Measurements from ENCODE around the gene LDLRAD3. TPM values are rescaled to one million over a fixed set of nuclear protein-coding genes. Genes with fewer than 3 reads are reported as not detected.
A peak's percentile ranks its signal among the peaks of the same experiment; 100 is the strongest.

Gene LDLRAD3
- polyA plus RNA-seq, 1 donor (not counting 4 experiments of a cell fraction or from before 2014, with no cell fraction given) = 13.1 TPM

DNA sequence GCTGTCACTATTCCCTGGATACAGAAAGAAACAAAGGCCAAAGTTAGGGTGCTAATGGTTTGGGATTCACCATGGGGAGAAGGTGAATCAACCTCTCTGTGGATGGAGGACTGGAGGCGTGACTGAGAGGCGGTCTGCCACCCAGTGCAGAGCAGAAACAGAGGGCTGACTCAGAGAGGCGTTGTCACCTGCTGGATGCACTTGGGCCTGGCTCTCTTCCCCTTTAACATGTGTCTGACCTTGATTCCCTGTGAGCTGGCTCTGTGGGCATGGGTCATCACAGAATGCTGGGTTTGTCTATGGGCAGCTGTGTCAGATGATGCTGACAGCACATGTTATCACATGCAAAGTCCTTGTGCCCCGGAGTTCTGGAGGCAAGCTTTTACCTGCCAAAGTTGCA lies 75.9 kb downstream of the LDLRAD3 start:
- Histone ChIP-seq H3K9ac (ENCODE audit: control insufficient read depth, extremely low read depth, insufficient read depth, low read length) (no peak overlapping the region), H2AFZ (ENCODE audit: control insufficient read depth, low read length) (no peak overlapping the region), H3K27ac (ENCODE audit: control insufficient read depth, insufficient read depth, low read length) (peak overlapping the region; percentile 29), H3K9me1 (ENCODE audit: control insufficient read depth, extremely low read depth, insufficient read depth, low read length) (no peaks in the 10 kb centered on the region), H3K4me3 (ENCODE audit: control insufficient read depth in 2 of 3, extremely low read depth in 1 of 3, insufficient read depth in 2 of 3, low read depth in 1 of 3, low read length in 3 of 3) (no peak overlapping the region), H4K20me1 (ENCODE audit: control insufficient read depth, extremely low read depth, insufficient read depth, low read length) (no peaks in the 10 kb centered on the region), H3K79me2 (ENCODE audit: control insufficient read depth, insufficient read depth, low read length) (peaks cover 12% of the 10 kb centered on the region), H3K4me2 (ENCODE audit: control insufficient read depth, extremely low read depth, insufficient read depth, low read depth, low read length) (peak overlapping the region; percentile 19), H3K9me3 (ENCODE audit: control insufficient read depth, low read depth, low read length) (no peaks in the 10 kb centered on the region), H3K36me3 (ENCODE audit: control insufficient read depth in 2 of 2, extremely low read depth in 1 of 2, insufficient read depth in 2 of 2, low read length in 2 of 2) (no peaks in the 10 kb centered on the region), H3K27me3 (ENCODE audit: control insufficient read depth, extremely low read depth, insufficient read depth, low read length) (no peaks in the 10 kb centered on the region), H3K4me1 (ENCODE audit: control insufficient read depth, extremely low read depth, insufficient read depth, low read length) (peaks cover 37% of the 10 kb centered on the region)
- peak; percentile 72 for DNase-seq (ENCODE audit: low read depth, low spot score)
- TF ChIP-seq, protein P1, sequence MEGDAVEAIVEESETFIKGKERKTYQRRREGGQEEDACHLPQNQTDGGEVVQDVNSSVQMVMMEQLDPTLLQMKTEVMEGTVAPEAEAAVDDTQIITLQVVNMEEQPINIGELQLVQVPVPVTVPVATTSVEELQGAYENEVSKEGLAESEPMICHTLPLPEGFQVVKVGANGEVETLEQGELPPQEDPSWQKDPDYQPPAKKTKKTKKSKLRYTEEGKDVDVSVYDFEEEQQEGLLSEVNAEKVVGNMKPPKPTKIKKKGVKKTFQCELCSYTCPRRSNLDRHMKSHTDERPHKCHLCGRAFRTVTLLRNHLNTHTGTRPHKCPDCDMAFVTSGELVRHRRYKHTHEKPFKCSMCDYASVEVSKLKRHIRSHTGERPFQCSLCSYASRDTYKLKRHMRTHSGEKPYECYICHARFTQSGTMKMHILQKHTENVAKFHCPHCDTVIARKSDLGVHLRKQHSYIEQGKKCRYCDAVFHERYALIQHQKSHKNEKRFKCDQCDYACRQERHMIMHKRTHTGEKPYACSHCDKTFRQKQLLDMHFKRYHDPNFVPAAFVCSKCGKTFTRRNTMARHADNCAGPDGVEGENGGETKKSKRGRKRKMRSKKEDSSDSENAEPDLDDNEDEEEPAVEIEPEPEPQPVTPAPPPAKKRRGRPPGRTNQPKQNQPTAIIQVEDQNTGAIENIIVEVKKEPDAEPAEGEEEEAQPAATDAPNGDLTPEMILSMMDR (optimal IDR thresholded peaks at IDR 0.05 in 1 of 3, IDR thresholded peaks at IDR 0.05 in 1 of 3, conservative IDR thresholded peaks at IDR 0.05 in 1 of 3; ENCODE audit: extremely low read depth in 1 of 3, insufficient read depth in 2 of 3, low read length in 3 of 3) = no peak
- TF ChIP-seq EZH2 (IDR thresholded peaks at IDR 0.05; ENCODE audit: low read length) = no peak
- dilution Hi-C loops (cut with MboI; ENCODE audit: extremely low pct_ligation_motif_present, low sequenced_read_pairs) = no loop called here
- peak; percentile 98 for FAIRE-seq

DNA sequence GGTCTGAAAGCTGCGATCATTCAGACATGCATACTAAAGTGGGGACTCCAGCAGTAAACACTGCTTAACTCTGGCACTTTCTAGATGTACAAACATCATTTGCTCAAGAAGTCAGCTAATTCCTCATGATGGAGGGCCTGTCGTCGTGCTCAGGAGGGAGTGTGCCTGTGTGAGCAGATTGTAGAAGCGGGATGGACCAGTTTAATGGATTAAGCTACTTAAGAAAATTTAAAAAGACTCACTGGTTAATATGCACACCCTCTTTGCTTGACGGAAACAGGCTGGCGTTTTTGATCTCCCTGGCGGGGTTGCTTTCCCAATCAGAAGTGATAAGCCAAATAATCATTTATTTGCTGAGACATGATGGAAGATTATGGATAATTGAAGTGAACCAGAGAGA lies 79.0 kb downstream of the LDLRAD3 start:
- no peak for DNase-seq (ENCODE audit: low read depth, low spot score)
- peaks cover 14% of the 10 kb centered on the region for H3K79me2 ChIP-seq (ENCODE audit: control insufficient read depth, insufficient read depth, low read length)
- dilution Hi-C loops (cut with MboI; ENCODE audit: extremely low pct_ligation_motif_present, low sequenced_read_pairs) = no loop called here

More for the DNA sequence above, 79.0 kb downstream of the LDLRAD3 start:
- H3K9ac ChIP-seq (ENCODE audit: control insufficient read depth, extremely low read depth, insufficient read depth, low read length) = no peak overlapping the region
- no peak for FAIRE-seq
- peaks cover 29% of the 10 kb centered on the region for H3K4me1 ChIP-seq (ENCODE audit: control insufficient read depth, extremely low read depth, insufficient read depth, low read length)
- no peak overlapping the region for H3K4me3 ChIP-seq (ENCODE audit: control insufficient read depth in 2 of 3, extremely low read depth in 1 of 3, insufficient read depth in 2 of 3, low read depth in 1 of 3, low read length in 3 of 3)
- no peaks in the 10 kb centered on the region for H3K36me3 ChIP-seq (ENCODE audit: control insufficient read depth in 2 of 2, extremely low read depth in 1 of 2, insufficient read depth in 2 of 2, low read length in 2 of 2)
- no peaks in the 10 kb centered on the region for H4K20me1 ChIP-seq (ENCODE audit: control insufficient read depth, extremely low read depth, insufficient read depth, low read length)
- TF ChIP-seq, protein P1 (optimal IDR thresholded peaks at IDR 0.05 in 1 of 3, IDR thresholded peaks at IDR 0.05 in 1 of 3, conservative IDR thresholded peaks at IDR 0.05 in 1 of 3; ENCODE audit: extremely low read depth in 1 of 3, insufficient read depth in 2 of 3, low read length in 3 of 3) = no peak
- TF ChIP-seq EZH2 (IDR thresholded peaks at IDR 0.05; ENCODE audit: low read length) = no peak
- no peak overlapping the region for H3K4me2 ChIP-seq (ENCODE audit: control insufficient read depth, extremely low read depth, insufficient read depth, low read depth, low read length)
- H3K9me3 ChIP-seq (ENCODE audit: control insufficient read depth, low read depth, low read length) = no peaks in the 10 kb centered on the region
- H3K27ac ChIP-seq (ENCODE audit: control insufficient read depth, insufficient read depth, low read length) = no peak overlapping the region
- no peaks in the 10 kb centered on the region for H3K9me1 ChIP-seq (ENCODE audit: control insufficient read depth, extremely low read depth, insufficient read depth, low read length)
- no peaks in the 10 kb centered on the region for H3K27me3 ChIP-seq (ENCODE audit: control insufficient read depth, extremely low read depth, insufficient read depth, low read length)
- H2AFZ ChIP-seq (ENCODE audit: control insufficient read depth, low read length) = no peak overlapping the region

All from keratinocyte (primary cell).